A673 (cell line): Measurements from ENCODE around the gene PIRT. TPM values are rescaled to one million over a fixed set of nuclear protein-coding genes. Genes with fewer than 3 reads are reported as not detected.

ENCODE experiments used
- BruUV-seq: library from RNA; stranded (reverse); fragments of 400-500 nt; replicated peaks from 2 replicates; lab custom pipeline; 2021; lab: Mats Ljungman, UMichigan
- CTCF ChIA-PET: fragments of 300-600 bp; sonication (Branson Sonifier 250); formaldehyde crosslinking; loops from one replicate; lab custom pipeline; 2022; ENCODE audit warnings: antibody characterized with exemption; lab: Charles Lee
- POLR2A ChIA-PET: fragments of 300-600 bp; sonication (Branson Sonifier 250); formaldehyde crosslinking; loops from one replicate; lab custom pipeline; 2022; ENCODE audit warnings: antibody characterized with exemption; ENCODE audit not compliant: low non-redundant PET; lab: Charles Lee
- DNase-seq: peaks from one replicate; pipeline ENCODE4 v3.0.0-alpha.2; 2015; ENCODE audit warnings: low spot score
- H3K27ac ChIP-seq: fragments of 200-600 bp; sonication (generic); 2 replicates; pipeline ENCODE4 v1.5.1; 2016; ENCODE audit warnings: mixed run types, low read depth, mild to moderate bottlenecking, mixed read lengths, antibody characterized with exemption, low read length; ENCODE audit not compliant: poor library complexity, severe bottlenecking
- H3K27me3 ChIP-seq: fragments of 200-600 bp; sonication (generic); replicated peaks from 2 replicates; pipeline ENCODE4 v1.6.1; 2017; ENCODE audit warnings: mixed run types, low read depth, mild to moderate bottlenecking, mixed read lengths, antibody characterized with exemption, low read length; ENCODE audit not compliant: insufficient read depth, poor library complexity
- H3K36me3 ChIP-seq: fragments of 200-600 bp; sonication (generic); 2 replicates; pipeline ENCODE4 v1.6.1; 2016; ENCODE audit warnings: mixed run types, mild to moderate bottlenecking, mixed read lengths, antibody characterized with exemption, low read length; ENCODE audit not compliant: insufficient read depth, poor library complexity, severe bottlenecking
- H3K4me1 ChIP-seq: fragments of 200-600 bp; sonication (generic); 2 replicates; pipeline ENCODE4 v1.6.1; 2017; ENCODE audit warnings: mixed run types, mild to moderate bottlenecking, mixed read lengths, antibody characterized with exemption, low read length; ENCODE audit not compliant: insufficient read depth, poor library complexity, severe bottlenecking
- H3K4me3 ChIP-seq: fragments of 200-600 bp; sonication (generic); 2 replicates; pipeline ENCODE4 v1.5.1; 2016; ENCODE audit warnings: low read depth, mixed run types, mild to moderate bottlenecking, mixed read lengths, low read length; ENCODE audit not compliant: poor library complexity, severe bottlenecking
- H3K9me3 ChIP-seq: fragments of 200-600 bp; sonication (generic); 2 replicates; pipeline ENCODE4 v1.6.1; 2016; ENCODE audit warnings: mixed run types, low read depth, mild to moderate bottlenecking, mixed read lengths, antibody characterized with exemption, low read length; ENCODE audit not compliant: poor library complexity, severe bottlenecking
- CTCF ChIP-seq: fragments of 300-800, 200-600 bp; sonication (generic); conservative IDR thresholded peaks from 2 replicates; pipeline ENCODE4 v1.5.1; 2017; ENCODE audit warnings: low read depth, mild to moderate bottlenecking, antibody characterized with exemption, low read length, moderate library complexity, mixed read lengths
- EZH2 ChIP-seq: fragments of 200-600 bp; sonication (generic); IDR thresholded peaks from 2 replicates; pipeline ENCODE4 v1.6.1; 2017; ENCODE audit warnings: borderline replicate concordance, low read depth, mild to moderate bottlenecking, mixed read lengths, antibody characterized with exemption, low read length; ENCODE audit not compliant: poor library complexity, severe bottlenecking
- intact Hi-C: fragments of 100-400 bp; cut with micrococcal nuclease; formaldehyde crosslinking; loops from one replicate; pipeline ENCODE4 v1.10.0; 2022; ENCODE audit not compliant: unreplicated experiment
- total RNA-seq: library from RNA; stranded (reverse); gene quantifications from 2 replicates; pipeline ENCODE4 v1.2.3, GENCODE V29; 2021

The PIRT gene
- total RNA-seq, 1 experiment from 2014 or later: not detected

GRCh38 chr17:10789694-10790271 lies 48.1 kb downstream of the PIRT start:
- Histone ChIP-seq H3K27ac (no peak overlapping the region), H3K27me3 (peaks cover 49% of the 10 kb centered on the region), H3K36me3 (no peaks in the 10 kb centered on the region), H3K4me3 (no peak overlapping the region), H3K4me1 (no peaks in the 10 kb centered on the region), H3K9me3 (no peaks in the 10 kb centered on the region)
- no peak for TF ChIP-seq CTCF
- TF ChIP-seq EZH2: no peak
- BruUV-seq: no TSS peak
- ChIA-PET POLR2A (no interaction called here), CTCF (no interaction called here)
- intact Hi-C loops: no loop called here
- no peak for DNase-seq

GRCh38 chr17:10787306-10788045 lies 50.4 kb downstream of the PIRT start:
- H3K36me3 ChIP-seq: no peaks in the 10 kb centered on the region
- H3K27me3 ChIP-seq: peaks cover 69% of the 10 kb centered on the region
- CTCF ChIA-PET: no interaction called here
- no peaks in the 10 kb centered on the region for H3K4me1 ChIP-seq
- intact Hi-C loops: no loop called here
- no peak for TF ChIP-seq EZH2
- no peak for TF ChIP-seq CTCF
- H3K4me3 ChIP-seq: no peak overlapping the region
- DNase-seq: no peak
- BruUV-seq: no TSS peak
- no peak overlapping the region for H3K27ac ChIP-seq
- POLR2A ChIA-PET: no interaction called here
- no peaks in the 10 kb centered on the region for H3K9me3 ChIP-seq

- TF ChIP-seq CTCF (no peak), EZH2 (no peak)
- Histone ChIP-seq H3K9me3 (no peaks in the 10 kb centered on the region), H3K27ac (no peak overlapping the region), H3K27me3 (peaks cover 80% of the 10 kb centered on the region), H3K4me1 (no peaks in the 10 kb centered on the region), H3K36me3 (no peaks in the 10 kb centered on the region), H3K4me3 (no peak overlapping the region)
- intact Hi-C loops: no loop called here
- no TSS peak for BruUV-seq
- ChIA-PET POLR2A (no interaction called here), CTCF (no interaction called here)
- no peak for DNase-seq
These were observed 52.6 kb downstream of the PIRT start for GRCh38 chr17:10785295-10785694.
